22Rv1 (cell line): ENCODE data around the gene MEIS2.

Experiments used
- H3K27ac ChIP-seq: fragments of 450-650 bp; 2 replicates; pipeline ENCODE4 v1.5.1; 2017
- ZFX ChIP-seq: fragments of 450-650 bp; IDR thresholded peaks from 2 replicates; pipeline ENCODE4 v1.6.1; 2017; ENCODE audit warnings: antibody characterized with exemption, borderline replicate concordance
- TF ChIP-seq, protein P1 (sequence below): fragments of 450-650 bp; IDR thresholded peaks from 2 replicates; pipeline ENCODE4 v1.5.1; 2017; ENCODE audit warnings: mild to moderate bottlenecking

MEIS2 gene

DNA sequence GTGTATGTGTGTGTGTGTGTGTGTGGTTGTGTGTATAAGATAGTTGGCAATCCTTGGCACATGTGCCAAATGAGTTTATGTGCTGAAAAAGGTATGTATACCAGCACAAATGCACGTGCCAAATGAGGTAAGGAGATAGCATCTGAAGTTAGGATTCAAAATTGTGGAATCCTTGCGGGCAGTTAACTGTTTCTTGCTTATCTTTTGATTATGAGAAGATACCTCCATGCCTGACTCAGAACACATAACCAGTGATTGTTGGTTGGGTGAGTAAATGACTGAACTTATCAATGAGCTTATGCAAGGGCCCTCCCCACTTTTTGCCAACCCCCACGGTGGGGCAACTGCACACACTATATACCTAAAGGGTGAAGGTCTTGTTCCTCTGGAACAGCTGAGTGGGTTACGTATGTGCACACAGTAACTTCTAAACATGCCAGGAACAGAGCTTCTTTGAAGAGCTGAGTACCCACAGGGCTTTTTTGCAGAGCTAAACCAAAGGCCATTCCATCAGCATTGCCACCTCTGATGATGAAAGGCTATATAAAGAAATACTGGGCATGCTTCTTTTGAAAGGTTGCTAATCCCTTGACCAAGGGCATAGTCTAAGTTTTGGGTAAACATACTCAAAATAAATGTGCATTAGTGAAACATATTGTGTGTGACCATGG, 60.1 kb downstream of the MEIS2 start:
- H3K27ac ChIP-seq = no peak overlapping the region
- no peak for TF ChIP-seq ZFX
- TF ChIP-seq, protein P1, sequence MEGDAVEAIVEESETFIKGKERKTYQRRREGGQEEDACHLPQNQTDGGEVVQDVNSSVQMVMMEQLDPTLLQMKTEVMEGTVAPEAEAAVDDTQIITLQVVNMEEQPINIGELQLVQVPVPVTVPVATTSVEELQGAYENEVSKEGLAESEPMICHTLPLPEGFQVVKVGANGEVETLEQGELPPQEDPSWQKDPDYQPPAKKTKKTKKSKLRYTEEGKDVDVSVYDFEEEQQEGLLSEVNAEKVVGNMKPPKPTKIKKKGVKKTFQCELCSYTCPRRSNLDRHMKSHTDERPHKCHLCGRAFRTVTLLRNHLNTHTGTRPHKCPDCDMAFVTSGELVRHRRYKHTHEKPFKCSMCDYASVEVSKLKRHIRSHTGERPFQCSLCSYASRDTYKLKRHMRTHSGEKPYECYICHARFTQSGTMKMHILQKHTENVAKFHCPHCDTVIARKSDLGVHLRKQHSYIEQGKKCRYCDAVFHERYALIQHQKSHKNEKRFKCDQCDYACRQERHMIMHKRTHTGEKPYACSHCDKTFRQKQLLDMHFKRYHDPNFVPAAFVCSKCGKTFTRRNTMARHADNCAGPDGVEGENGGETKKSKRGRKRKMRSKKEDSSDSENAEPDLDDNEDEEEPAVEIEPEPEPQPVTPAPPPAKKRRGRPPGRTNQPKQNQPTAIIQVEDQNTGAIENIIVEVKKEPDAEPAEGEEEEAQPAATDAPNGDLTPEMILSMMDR = no peak

DNA sequence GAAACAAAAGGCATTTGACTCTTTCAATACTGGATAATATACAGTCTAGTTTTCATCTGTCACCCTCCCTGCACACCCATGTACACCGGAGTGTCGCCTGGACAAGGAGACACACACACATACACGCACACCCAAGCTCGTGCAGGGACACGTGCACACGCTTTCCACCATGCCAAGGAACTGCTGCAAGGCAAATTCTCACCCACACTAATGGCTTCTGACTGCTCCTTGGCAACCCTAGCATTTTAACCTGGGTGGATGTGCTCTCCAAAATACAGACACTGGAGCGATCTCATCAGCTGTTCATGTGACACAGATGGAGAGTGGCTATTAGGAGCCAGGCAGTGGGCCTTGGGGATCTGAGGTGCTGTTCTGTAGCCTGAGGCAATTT, 61.6 kb downstream of the MEIS2 start:
- TF ChIP-seq, protein P1 = no peak
- TF ChIP-seq ZFX = no peak
- no peak overlapping the region for H3K27ac ChIP-seq

DNA sequence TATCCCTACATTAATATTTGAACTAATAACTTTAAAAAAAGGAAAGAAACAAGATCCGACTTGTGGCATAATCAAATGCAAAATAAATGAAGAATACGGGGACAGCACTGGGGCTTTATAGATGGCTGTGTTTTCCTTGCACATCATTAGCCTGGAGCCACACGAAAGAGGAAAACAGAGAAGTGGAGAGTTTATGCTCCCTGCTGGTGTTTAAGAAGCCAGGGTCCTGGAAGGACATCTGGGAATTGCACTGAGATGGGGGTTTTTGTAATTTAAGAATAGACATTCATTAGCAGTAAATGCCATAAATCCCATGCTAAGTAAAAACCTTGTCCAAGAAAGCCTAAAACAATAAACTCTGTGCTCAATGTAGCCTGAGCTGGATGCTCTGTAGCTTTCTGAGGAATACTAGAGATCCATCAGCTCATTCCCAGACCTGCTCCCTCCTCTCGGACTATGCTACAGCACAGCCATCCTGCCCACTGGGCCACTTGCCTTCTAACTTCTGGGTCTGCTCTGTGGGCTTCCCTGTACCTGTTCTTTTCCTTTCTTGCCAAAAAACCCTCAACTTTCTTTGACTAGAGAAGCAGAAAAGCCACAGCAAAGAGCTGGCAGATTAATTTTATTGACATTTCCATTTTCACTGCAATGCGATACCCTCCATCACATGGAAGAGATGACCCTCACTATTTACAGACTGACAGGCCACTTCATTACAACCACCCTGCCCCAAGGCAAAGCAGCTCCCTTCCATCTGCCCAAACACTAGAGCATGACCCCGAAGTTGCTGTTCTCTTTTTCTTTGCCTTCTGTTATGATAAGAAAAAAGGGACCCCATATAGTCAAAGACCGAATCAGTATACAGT, 62.3 kb downstream of the MEIS2 start:
- no peak overlapping the region for H3K27ac ChIP-seq
- TF ChIP-seq ZFX = no peak
- TF ChIP-seq, protein P1 = no peak

DNA sequence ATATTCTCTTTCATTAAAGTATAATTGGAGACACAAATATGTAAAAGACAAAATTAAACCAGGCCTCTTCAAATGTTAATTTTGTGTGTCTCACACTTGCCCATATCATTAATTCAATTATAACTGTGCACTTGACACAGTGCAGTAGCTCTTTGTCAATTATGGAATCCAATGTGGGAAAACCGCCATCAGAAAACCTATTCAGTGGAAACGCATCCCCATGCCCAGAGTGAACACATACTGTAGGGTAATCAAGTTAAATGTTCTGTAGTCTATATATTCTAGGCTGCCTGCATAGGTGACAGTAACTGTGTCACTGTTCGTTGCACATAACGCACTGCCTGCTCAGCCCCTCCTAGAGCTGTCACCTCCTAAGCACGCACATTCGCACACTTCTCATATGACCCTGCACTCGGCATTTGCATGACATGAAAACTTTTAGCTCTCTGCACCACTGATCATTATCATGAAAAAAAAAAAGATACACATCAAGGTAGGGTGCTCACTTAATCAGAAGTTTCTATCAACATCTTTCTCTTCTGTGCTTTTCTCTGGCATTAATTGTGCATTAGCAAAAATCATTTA, 63.2 kb downstream of the MEIS2 start:
- H3K27ac ChIP-seq = no peak overlapping the region
- TF ChIP-seq, protein P1 = no peak
- no peak for TF ChIP-seq ZFX

DNA sequence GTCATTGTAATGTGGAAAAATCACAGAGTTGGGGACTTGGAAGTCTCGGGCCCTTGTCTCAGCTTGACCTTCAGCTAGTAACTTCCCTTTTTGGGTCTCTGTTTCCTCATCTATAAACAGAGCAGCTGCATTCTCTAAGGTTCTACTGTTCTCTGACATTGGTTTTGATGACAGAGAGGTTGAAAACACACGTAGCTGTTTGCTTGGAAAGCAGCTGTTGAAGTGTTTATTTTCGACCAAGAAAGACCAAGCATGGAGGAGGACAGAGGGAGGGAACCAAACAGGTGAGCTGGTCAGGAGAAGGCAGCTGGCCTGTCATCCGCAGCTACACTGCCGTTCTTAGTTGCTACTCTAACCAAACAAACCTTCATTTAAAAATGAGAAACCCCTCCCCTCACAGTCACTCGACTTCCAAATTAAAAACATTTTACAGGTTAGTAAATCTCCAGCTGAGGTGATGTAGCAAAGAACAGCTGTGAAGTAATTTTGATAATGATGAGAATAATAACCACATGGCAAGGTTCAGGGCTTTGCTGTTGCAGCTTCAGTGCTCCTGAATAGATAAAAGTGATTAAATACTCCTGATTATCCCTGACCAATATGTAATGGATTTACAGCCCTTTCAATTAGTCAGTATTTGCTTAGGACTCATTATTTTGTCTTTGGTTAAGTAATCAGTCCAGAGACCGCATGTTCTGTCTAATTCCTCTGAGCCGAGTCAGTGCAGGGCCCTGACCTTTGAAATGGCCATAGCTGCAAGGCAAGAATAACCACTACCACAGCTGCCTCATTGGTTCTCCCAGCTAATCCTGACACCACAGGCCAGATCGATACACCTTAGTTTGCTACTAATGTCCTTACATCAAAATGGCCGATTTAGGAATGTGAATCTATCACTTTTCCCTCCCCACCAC, 65.3 kb downstream of the MEIS2 start:
- H3K27ac ChIP-seq = no peak overlapping the region

DNA sequence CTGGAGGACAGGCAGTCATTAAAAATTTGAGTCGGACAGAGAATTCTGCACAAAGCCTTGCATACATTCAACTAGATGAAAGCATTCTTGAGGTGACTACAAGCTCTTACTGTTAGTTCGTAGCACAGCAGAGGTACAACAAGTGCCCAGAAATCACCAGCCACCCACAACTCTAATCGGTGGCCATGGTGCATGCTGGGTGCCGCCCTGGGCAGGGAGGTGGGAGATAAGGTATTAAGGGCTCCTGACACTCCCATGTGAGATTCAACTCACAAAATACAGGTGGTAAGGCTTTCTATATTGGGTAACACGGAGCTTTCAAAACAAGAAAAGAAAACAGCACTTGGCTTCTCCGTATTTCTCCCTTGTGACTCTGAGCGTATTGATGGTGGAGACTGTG, 66.0 kb downstream of the MEIS2 start:
- no peak for TF ChIP-seq ZFX
- TF ChIP-seq, protein P1 = no peak
- no peak overlapping the region for H3K27ac ChIP-seq

More for the DNA sequence above, 65.3 kb downstream of the MEIS2 start:
- TF ChIP-seq, protein P1 = no peak
- no peak for TF ChIP-seq ZFX
